ENCODE results near the gene MTX1.

DNA sequence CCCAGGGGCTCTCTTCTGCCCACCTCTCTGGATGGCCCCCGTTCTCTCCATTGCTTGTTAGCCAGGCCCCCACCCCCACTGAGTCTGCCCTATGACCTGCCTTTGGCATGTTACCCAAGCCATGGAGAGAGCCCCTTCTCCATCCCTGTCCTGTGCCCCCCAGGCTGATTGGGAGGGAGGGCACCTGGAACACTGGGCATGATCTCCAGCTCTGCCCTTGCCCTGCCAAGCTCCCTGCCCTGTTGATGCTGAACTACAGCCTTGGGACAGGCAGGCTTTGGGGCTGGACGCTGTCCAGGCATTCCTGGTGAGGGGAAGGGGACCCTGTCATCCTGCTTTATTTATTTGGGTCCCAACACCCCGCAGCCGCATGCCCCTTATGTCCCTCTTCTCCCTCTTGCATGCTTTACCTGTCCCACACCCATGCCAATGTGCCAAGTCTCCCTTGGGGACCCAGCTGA, 24.1 kb upstream of the MTX1 start:
- TF ChIP-seq, protein P1, sequence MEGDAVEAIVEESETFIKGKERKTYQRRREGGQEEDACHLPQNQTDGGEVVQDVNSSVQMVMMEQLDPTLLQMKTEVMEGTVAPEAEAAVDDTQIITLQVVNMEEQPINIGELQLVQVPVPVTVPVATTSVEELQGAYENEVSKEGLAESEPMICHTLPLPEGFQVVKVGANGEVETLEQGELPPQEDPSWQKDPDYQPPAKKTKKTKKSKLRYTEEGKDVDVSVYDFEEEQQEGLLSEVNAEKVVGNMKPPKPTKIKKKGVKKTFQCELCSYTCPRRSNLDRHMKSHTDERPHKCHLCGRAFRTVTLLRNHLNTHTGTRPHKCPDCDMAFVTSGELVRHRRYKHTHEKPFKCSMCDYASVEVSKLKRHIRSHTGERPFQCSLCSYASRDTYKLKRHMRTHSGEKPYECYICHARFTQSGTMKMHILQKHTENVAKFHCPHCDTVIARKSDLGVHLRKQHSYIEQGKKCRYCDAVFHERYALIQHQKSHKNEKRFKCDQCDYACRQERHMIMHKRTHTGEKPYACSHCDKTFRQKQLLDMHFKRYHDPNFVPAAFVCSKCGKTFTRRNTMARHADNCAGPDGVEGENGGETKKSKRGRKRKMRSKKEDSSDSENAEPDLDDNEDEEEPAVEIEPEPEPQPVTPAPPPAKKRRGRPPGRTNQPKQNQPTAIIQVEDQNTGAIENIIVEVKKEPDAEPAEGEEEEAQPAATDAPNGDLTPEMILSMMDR (IDR thresholded peaks at IDR 0.05): no peak
- TF ChIP-seq POLR2A (IDR thresholded peaks at IDR 0.05): no peak
- no peak for TF ChIP-seq EP300 (IDR thresholded peaks at IDR 0.05)

All from ovary (tissue), 3 donors.